ENCODE data around the gene BAX.
"Not testable (repeated sequence)": the region's sequence is repeated elsewhere in the genome, so short reads cannot be mapped to it uniquely, and the experiment has no call there.

BAX gene

GRCh38 chr19:48954595-48955307, at the start of gene BAX:
Gene BAX, plus strand, starts transcription at chr19:48954875. Its CDS starts 54 bp downstream, at chr19:48954929.
- DNase-seq (ENCODE audit: low spot score): peak; percentile 99

GRCh38 chr19:48905664-48906063, 49.0 kb upstream of the BAX start:
- DNase-seq (ENCODE audit: low spot score): peak; percentile 18

- DNase-seq (ENCODE audit: low spot score): no peak
These were observed 48.4 kb upstream of the BAX start for GRCh38 chr19:48906324-48906723.

- no peak for DNase-seq (ENCODE audit: low spot score)
These were observed 47.0 kb upstream of the BAX start for GRCh38 chr19:48907671-48908070.

GRCh38 chr19:48909424-48910077, 45.1 kb upstream of the BAX start:
- not testable (repeated sequence) for DNase-seq (ENCODE audit: low spot score)

GRCh38 chr19:48910803-48911202, 43.9 kb upstream of the BAX start:
- DNase-seq (ENCODE audit: low spot score): no peak

GRCh38 chr19:48913114-48913889, 41.4 kb upstream of the BAX start:
- peak; percentile 63 for DNase-seq (ENCODE audit: low spot score)

- no peak for DNase-seq (ENCODE audit: low spot score)
These were observed 40.5 kb upstream of the BAX start for GRCh38 chr19:48914181-48914580.

- DNase-seq (ENCODE audit: low spot score): no peak
These were observed 38.9 kb upstream of the BAX start for GRCh38 chr19:48915757-48916156.

- DNase-seq (ENCODE audit: low spot score): no peak
These were observed 36.6 kb upstream of the BAX start for GRCh38 chr19:48918071-48918470.

- DNase-seq (ENCODE audit: low spot score): peak; percentile 76
These were observed 35.9 kb upstream of the BAX start for GRCh38 chr19:48918801-48919247.

GRCh38 chr19:48919271-48919670, 35.4 kb upstream of the BAX start:
- not testable (repeated sequence) for DNase-seq (ENCODE audit: low spot score)

- DNase-seq (ENCODE audit: low spot score): no peak
These were observed 33.7 kb upstream of the BAX start for GRCh38 chr19:48920949-48921348.

- no peak for DNase-seq (ENCODE audit: low spot score)
These were observed 32.8 kb upstream of the BAX start for GRCh38 chr19:48921721-48922500.

GRCh38 chr19:48922548-48923490, 31.9 kb upstream of the BAX start:
- DNase-seq (ENCODE audit: low spot score): no peak

GRCh38 chr19:48925240-48925843, 29.3 kb upstream of the BAX start:
- no peak for DNase-seq (ENCODE audit: low spot score)

- DNase-seq (ENCODE audit: low spot score): not testable (repeated sequence)
These were observed 28.8 kb upstream of the BAX start for GRCh38 chr19:48925890-48926289.

GRCh38 chr19:48926909-48927308, 27.8 kb upstream of the BAX start:
- DNase-seq (ENCODE audit: low spot score): no peak

- DNase-seq (ENCODE audit: low spot score): not testable (repeated sequence)
These were observed 27.0 kb upstream of the BAX start for GRCh38 chr19:48927692-48928091.
